GM19463 (cell line): ENCODE data around the gene ASRGL1.
"Not testable (repeated sequence)": the region's sequence is repeated elsewhere in the genome, so short reads cannot be mapped to it uniquely, and the experiment has no call there.

Experiments
- ATAC-seq: cut with Tn5 transposase; IDR thresholded peaks from one replicate; pipeline ENCODE4 v1.9.1; 2021; ENCODE audit warnings: mild to moderate bottlenecking, moderate library complexity; ENCODE audit not compliant: unreplicated experiment

ASRGL1 gene

GRCh38 chr11:62337303-62338181 is at the start of gene ASRGL1:
Gene ASRGL1, plus strand, starts transcription at chr11:62337448. Its CDS starts 530 bp downstream, at chr11:62337978.
- ATAC-seq: peak; percentile 82

GRCh38 chr11:62295504-62295903 is 41.7 kb upstream of the ASRGL1 start:
- ATAC-seq: no peak

- no peak for ATAC-seq
Measured at GRCh38 chr11:62298975-62299374, 38.3 kb upstream of the ASRGL1 start, which contains the start of gene SCGB1D4. Gene SCGB1D4, minus strand, starts transcription at chr11:62299075. Its CDS starts 65 bp downstream, at chr11:62299010.

- no peak for ATAC-seq
Measured at GRCh38 chr11:62306227-62306626, 31.0 kb upstream of the ASRGL1 start.

- no peak for ATAC-seq
Measured at GRCh38 chr11:62307950-62308349, 29.3 kb upstream of the ASRGL1 start.

GRCh38 chr11:62309991-62310390 is 27.3 kb upstream of the ASRGL1 start:
- ATAC-seq: no peak

GRCh38 chr11:62315431-62315830 is 21.8 kb upstream of the ASRGL1 start:
- no peak for ATAC-seq

- ATAC-seq: no peak
Measured at GRCh38 chr11:62322524-62322923, 14.7 kb upstream of the ASRGL1 start.

GRCh38 chr11:62324731-62325556 is 12.3 kb upstream of the ASRGL1 start:
- no peak for ATAC-seq

- ATAC-seq: not testable (repeated sequence)
Measured at GRCh38 chr11:62325781-62326180, 11.5 kb upstream of the ASRGL1 start.

- ATAC-seq: not testable (repeated sequence)
Measured at GRCh38 chr11:62326719-62327118, 10.5 kb upstream of the ASRGL1 start.

- ATAC-seq: not testable (repeated sequence)
Measured at GRCh38 chr11:62327541-62327940, 9.7 kb upstream of the ASRGL1 start.

GRCh38 chr11:62331264-62331663 is 6.0 kb upstream of the ASRGL1 start:
- ATAC-seq: not testable (repeated sequence)

GRCh38 chr11:62333768-62334167 is 3.5 kb upstream of the ASRGL1 start:
- ATAC-seq: no peak

GRCh38 chr11:62336949-62337302 is 322 bp upstream of the ASRGL1 start:
- not testable (repeated sequence) for ATAC-seq

GRCh38 chr11:62338218-62338617 is 970 bp downstream of the ASRGL1 start:
- ATAC-seq: no peak

- ATAC-seq: no peak
Measured at GRCh38 chr11:62340269-62340901, 3.1 kb downstream of the ASRGL1 start.

- ATAC-seq: no peak
Measured at GRCh38 chr11:62341588-62341987, 4.3 kb downstream of the ASRGL1 start.

GRCh38 chr11:62343646-62344190 is 6.5 kb downstream of the ASRGL1 start:
- not testable (repeated sequence) for ATAC-seq

- no peak for ATAC-seq
Measured at GRCh38 chr11:62344210-62344609, 7.0 kb downstream of the ASRGL1 start.

- no peak for ATAC-seq
Measured at GRCh38 chr11:62345861-62346260, 8.6 kb downstream of the ASRGL1 start.
